ENCODE data around the gene FTSJ1. TPM values are rescaled to one million over a fixed set of nuclear protein-coding genes. Genes with fewer than 3 reads are reported as not detected.

The FTSJ1 gene
- total and polyA plus RNA-seq, 8 donors, result 14.8 to 35.5 (median 21.0) TPM

- DNase-seq (no peak), ATAC-seq (no peak), FAIRE-seq (no peak)
- 74 to 87% methylated on average over 9 of the region's 9 CpGs for WGBS, 2 donors
- Histone ChIP-seq H3K27me3 (no peaks in the 10 kb centered on the region), H3K27ac (no peak overlapping the region), H3K36me3 (no peaks in the 10 kb centered on the region), H3K4me1 (no peaks in the 10 kb centered on the region), H3K9me3 (no peaks in the 10 kb centered on the region), H3K4me3 (no peak overlapping the region)
- TF ChIP-seq, protein P1, sequence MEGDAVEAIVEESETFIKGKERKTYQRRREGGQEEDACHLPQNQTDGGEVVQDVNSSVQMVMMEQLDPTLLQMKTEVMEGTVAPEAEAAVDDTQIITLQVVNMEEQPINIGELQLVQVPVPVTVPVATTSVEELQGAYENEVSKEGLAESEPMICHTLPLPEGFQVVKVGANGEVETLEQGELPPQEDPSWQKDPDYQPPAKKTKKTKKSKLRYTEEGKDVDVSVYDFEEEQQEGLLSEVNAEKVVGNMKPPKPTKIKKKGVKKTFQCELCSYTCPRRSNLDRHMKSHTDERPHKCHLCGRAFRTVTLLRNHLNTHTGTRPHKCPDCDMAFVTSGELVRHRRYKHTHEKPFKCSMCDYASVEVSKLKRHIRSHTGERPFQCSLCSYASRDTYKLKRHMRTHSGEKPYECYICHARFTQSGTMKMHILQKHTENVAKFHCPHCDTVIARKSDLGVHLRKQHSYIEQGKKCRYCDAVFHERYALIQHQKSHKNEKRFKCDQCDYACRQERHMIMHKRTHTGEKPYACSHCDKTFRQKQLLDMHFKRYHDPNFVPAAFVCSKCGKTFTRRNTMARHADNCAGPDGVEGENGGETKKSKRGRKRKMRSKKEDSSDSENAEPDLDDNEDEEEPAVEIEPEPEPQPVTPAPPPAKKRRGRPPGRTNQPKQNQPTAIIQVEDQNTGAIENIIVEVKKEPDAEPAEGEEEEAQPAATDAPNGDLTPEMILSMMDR (IDR thresholded peaks at IDR 0.05), result no peak
- intact Hi-C loops (cut with DNase I), result no loop called here
These were observed 13.3 kb downstream of the FTSJ1 start for GRCh38 chrX:48489296-48489695.

DNA sequence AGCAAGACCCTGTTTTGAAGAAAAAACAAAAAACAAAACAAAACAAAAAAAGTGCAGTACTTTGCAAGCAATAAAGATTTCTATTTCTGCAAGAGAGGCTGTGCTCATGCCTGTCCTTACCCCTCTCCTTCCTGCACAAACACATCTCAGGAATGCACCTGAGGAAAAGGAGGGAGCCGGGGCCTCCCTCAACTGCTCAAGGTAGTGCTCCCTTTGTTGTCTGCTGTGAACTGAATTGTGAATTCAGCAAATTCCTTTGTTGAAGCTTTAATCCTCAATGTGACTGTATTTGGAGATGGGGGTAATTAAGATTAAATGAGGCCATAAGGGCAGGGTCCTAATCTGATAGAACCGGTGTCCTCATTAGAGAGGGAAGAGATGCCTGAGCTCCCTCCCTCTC, 13.9 kb downstream of the FTSJ1 start:
- TF ChIP-seq, protein P1 (IDR thresholded peaks at IDR 0.05), result no peak
- H3K4me3 ChIP-seq, result no peak overlapping the region

DNA sequence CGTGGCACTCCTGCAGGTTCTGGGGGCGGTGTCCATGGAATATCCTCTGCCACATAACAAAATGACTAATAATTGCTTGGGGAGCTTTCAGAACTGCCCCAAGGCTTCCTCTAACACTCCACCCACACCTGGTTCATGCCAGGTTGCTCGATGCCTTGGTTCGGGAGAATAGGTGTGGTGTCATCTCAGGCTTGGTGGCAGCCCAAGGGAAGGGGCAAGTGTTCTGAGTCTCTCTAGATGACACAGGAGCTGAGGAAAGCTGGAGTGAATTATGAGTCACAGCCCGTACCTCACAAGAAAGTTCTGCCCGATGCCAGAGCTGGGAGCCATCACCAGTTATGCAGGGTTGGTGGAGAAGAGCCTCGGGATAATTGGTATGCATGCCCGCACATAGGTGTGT, 14.7 kb downstream of the FTSJ1 start:
- FAIRE-seq (no peak), DNase-seq (no peak), ATAC-seq (no peak)
- Histone ChIP-seq H3K9me3 (no peaks in the 10 kb centered on the region), H3K4me3 (no peak overlapping the region), H3K4me1 (no peaks in the 10 kb centered on the region), H3K27ac (no peak overlapping the region), H3K27me3 (no peaks in the 10 kb centered on the region), H3K36me3 (no peaks in the 10 kb centered on the region)
- TF ChIP-seq, protein P1 (IDR thresholded peaks at IDR 0.05), result no peak
- WGBS, 2 donors, result 74 to 79% methylated on average over 8 of the region's 8 CpGs
- intact Hi-C loops (cut with DNase I), result no loop called here

More for the DNA sequence above, 13.9 kb downstream of the FTSJ1 start:
- DNase-seq (no peak), ATAC-seq (no peak), FAIRE-seq (no peak)
- H3K27me3 ChIP-seq, result no peaks in the 10 kb centered on the region
- H3K27ac ChIP-seq, result no peak overlapping the region
- intact Hi-C loops (cut with DNase I), result no loop called here
- H3K9me3 ChIP-seq, result no peaks in the 10 kb centered on the region
- WGBS, 2 donors, result 61 to 63% methylated on average over 2 of the region's 2 CpGs
- no peaks in the 10 kb centered on the region for H3K4me1 ChIP-seq
- H3K36me3 ChIP-seq, result no peaks in the 10 kb centered on the region

DNA sequence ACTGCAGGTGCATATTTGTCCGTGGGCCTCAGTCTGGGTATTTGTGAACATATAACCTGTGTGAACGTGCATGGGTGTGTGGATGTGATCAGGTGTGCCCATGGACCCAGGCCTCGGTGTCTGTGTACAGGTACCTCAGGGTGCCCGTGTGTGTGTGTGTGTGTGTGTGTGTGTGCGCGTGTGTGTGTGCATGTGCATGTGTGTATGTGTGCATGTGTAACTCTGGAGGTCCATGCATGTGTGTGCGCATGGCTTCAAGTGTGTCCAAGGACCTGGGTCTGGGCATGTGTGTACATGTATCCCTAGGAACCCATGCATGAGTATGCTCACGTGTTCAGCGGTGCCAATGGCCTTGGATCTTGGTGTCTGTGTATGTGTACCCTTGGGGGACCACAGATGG, 15.8 kb downstream of the FTSJ1 start:
- H3K4me1 ChIP-seq, result no peaks in the 10 kb centered on the region
- H3K27ac ChIP-seq, result no peak overlapping the region
- intact Hi-C loops (cut with DNase I), result no loop called here
- DNase-seq, result no peak
- TF ChIP-seq, protein P1 (IDR thresholded peaks at IDR 0.05), result no peak
- H3K4me3 ChIP-seq, result no peak overlapping the region
- FAIRE-seq, result no peak
- H3K9me3 ChIP-seq, result no peaks in the 10 kb centered on the region
- no peaks in the 10 kb centered on the region for H3K36me3 ChIP-seq
- WGBS, 2 donors, result 83% methylated on average over 9 of the region's 9 CpGs
- no peak for ATAC-seq
- no peaks in the 10 kb centered on the region for H3K27me3 ChIP-seq

DNA sequence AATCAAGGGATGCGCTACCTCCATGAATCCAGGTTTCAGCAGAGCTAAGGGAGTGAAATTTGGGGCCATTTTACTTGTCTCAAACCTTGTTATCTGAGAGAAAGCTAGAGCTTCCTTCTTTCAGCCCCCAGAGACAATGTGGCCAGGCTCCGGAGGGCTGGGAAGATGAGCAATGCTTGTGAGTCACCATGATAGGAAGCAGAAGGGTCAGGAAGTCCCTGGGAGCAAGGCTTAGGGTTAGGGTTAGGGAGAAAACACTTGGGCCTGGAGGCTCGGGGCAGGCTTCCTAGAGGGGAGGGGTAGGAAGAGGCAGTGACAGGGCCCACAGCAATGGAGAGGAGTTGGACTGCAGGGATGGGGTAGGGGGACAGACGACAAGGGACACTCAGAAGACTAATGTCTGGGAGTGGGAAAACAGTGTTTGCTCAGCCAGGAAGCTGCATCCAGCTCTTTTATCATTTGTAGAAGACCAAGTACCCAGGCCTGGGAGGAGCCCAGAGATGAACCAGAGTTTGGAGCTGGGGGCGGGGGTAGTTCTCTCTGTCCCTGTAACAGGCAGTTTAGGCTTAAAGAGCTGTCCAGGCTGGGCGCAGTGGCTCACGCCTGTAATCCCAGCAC, 16.4 kb downstream of the FTSJ1 start:
- H3K27ac ChIP-seq, result no peak overlapping the region
- no peaks in the 10 kb centered on the region for H3K9me3 ChIP-seq
- ATAC-seq, result peak in 1 of 4 donors; percentile 31
- DNase-seq, result no peak
- no peaks in the 10 kb centered on the region for H3K27me3 ChIP-seq
- intact Hi-C loops (cut with DNase I), result no loop called here
- 82 to 83% methylated on average over 7 of the region's 7 CpGs for WGBS, 2 donors
- H3K4me1 ChIP-seq, result no peaks in the 10 kb centered on the region
- FAIRE-seq, result no peak
- no peaks in the 10 kb centered on the region for H3K36me3 ChIP-seq
- H3K4me3 ChIP-seq, result no peak overlapping the region
- TF ChIP-seq, protein P1 (IDR thresholded peaks at IDR 0.05), result no peak
